GM19351 (cell line): ENCODE measurements around the gene MPC1.
"Not testable (repeated sequence)": the region's sequence is repeated elsewhere in the genome, so short reads cannot be mapped to it uniquely, and the experiment has no call there.

Experiments used
- ATAC-seq: cut with Tn5 transposase; IDR thresholded peaks from one replicate; pipeline ENCODE4 v1.9.1; 2021; ENCODE audit warnings: mild to moderate bottlenecking, moderate library complexity; ENCODE audit not compliant: unreplicated experiment

Gene MPC1

GRCh38 chr6:166348305-166348949, 34.3 kb downstream of the MPC1 start:
- ATAC-seq, result no peak

- ATAC-seq, result no peak
Observed at GRCh38 chr6:166346965-166347364, 35.8 kb downstream of the MPC1 start.

GRCh38 chr6:166346449-166346848, 36.3 kb downstream of the MPC1 start:
- ATAC-seq, result no peak

DNA sequence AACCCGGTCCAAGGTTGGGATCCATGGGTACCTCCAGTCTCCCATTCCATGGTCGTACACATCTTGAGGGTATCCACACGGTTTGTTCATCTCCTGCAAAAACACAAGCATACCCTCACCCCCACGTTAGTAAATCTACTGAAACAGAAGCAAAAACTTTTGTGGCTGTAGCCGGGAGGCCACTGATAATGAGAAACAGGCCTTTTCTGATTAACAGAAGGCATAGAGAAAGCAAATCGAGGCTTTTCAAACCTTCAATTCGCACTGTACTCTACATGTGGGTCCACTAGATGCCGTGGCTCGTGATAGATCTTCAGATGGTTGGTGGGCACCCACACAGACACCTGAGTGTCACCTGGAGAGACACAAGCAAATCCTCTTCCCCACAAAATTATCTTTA, 37.1 kb downstream of the MPC1 start:
- not testable (repeated sequence) for ATAC-seq

DNA sequence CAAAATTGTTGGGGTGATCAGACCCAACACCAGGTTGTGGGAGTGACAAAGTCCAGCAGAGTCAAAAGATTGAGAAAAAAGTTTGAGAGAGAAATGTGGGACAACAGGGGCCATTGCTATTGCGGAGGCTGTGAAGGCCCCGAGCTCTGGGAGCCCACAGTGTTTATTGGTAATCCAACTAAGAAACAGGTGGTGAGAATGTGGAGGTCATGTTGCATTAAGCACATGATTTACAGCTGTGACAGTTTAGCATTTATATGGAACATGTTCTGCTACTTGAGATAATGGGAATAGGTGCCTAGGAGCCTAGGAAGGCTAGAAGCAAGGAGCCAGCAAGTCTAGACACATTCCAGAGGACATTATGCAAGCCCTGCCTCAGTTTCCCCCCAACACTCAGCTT, 37.8 kb downstream of the MPC1 start:
- ATAC-seq, result not testable (repeated sequence)

DNA sequence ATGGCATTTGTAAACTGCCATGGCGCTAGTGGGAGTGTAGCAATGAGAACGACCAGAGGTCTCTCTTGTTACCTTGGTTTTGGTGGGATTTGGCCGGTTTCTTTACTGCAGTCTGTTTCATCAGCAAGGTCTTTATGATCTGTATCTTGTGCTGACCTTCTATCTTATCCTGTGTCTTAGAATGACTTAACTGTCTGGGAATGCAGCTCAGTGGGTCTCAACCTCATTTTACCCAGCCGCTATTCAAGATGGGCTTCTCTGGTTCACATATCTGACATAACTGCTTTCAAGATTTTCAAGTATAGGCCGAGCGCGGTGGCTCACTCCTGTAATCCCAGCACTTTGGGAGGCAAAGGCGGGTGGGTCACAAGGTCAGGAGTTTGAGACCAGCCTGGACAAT, 38.5 kb downstream of the MPC1 start:
- ATAC-seq, result no peak

DNA sequence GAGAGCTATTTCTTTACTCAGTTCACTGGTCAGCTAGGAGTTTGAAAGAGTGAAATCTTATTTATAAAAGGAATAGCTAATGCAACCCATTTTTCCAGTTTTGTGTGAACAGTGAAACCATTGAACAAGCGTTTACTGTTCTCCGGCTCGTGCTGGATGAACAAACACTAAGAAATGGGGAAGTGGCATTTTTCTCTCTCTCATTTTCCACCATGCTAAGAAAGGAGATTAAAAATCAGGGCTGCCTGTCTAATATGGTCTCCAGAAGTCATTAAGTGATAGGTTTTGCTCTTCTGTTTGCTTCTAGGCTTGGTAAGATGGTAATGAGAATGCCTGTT, 39.6 kb downstream of the MPC1 start:
- peak; percentile 37 for ATAC-seq

DNA sequence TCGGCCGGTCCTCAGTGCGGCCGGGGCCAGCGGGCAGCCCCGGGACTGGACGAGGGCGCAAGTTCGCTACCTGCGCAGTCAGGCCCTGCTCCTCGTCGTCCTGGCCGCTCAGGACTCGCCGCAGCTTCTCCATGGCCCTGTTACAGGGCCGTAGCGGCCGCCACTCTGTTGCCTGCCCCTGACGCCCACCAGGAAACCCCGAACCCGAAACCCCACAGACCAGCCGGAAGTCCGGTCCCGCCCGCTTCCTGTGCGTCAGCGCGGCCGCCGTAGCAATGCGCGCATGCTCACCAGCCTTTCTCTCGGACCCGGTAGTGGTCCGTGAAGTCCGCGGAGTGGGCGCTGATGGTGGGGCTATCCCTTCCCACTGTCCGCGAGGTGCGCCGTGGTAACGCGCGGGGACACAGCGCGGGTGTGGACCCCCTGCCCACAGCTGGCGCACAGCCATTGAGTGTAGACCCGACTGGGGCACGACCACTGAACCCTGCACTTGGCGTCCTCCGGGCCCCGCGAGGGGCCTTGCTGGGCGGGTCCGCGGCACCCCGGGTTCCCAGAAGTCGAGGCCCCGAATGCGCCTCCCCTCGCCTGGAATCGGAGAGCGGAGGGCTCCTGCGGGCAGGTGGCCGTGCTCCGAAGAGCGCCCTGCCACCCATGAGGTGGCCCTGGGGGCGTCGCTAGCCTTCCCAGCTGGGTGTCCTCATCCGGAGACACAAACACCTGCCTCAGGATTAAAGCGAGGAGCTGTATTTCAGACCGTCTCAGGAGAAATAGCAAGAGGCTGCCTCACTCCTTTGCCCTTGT, 40.2 kb downstream of the MPC1 start, which contains the start of gene SFT2D1:
Gene SFT2D1 (minus strand): TSS at position 197 of the 801 bp plus-strand sequence. CDS start 64 bp downstream, at position 133.
- ATAC-seq, result peak; percentile 88

- no peak for ATAC-seq
Observed at GRCh38 chr6:166341977-166342348, 40.8 kb downstream of the MPC1 start.

- no peak for ATAC-seq
Observed at GRCh38 chr6:166341464-166341863, 41.3 kb downstream of the MPC1 start.

- no peak for ATAC-seq
Observed at GRCh38 chr6:166338854-166339253, 43.9 kb downstream of the MPC1 start.

DNA sequence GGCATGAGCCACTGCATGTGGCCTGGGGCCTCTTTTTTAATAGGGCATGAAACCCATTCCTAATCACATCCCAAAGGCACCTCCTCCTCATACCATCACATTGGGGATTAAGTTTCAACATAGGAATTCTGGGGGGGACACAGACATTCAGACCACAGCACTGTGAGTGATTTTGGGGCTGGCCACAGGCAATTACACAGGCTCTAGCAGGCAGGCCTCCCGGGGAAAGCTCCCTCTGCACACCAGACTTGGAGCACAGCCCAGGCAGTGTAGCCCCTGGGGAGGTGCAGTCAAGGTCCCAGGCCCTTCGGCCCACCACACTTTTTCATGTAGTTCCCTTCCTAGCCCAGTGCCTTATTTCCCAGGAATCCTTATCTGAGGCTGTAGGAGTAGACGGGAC, 45.9 kb downstream of the MPC1 start:
- no peak for ATAC-seq

DNA sequence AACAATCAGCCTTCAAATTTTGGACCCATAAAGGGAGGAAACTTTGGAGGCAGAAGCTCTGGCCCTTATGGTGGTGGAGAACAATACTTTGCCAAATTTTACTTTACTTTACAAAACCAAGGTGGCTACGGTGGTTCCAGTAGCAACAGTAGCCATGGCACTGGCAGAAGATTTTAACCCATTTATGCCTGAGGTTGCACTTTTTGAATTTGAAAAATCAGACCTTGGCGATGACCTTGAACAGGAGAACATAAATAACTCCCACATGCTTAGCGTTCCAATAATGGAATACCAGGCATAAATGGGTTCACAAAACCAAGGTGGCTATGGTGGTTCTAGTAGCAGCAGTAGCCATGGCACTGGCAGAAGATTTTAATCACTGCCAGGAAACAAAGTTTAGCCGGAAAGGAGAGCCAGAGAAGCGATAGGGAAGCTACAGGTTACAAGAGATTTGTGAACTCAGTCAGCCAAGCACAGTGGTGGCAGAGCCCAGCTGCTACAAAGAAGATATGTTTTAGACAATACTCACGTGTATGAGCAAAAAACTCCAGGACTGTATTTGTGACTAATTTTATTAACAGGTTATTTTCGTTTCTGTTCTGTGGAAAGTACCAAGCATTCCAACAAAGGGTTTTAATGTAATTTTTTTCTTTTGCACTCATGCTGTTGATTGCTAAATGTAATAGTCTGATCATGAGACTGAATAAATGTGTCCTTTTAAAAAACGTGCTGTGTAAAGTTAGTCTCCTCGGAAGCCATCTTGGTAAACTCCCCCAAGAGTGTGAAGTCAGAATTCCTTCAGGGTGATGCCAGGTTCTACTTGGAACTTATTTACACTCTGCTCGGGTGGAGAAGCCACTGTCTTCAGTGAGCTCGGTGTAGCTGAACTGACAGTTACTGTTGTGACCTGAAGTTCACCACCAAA, 47.1 kb downstream of the MPC1 start:
- peak; percentile 41 for ATAC-seq

GRCh38 chr6:166334878-166335277, 47.9 kb downstream of the MPC1 start:
- ATAC-seq, result no peak

DNA sequence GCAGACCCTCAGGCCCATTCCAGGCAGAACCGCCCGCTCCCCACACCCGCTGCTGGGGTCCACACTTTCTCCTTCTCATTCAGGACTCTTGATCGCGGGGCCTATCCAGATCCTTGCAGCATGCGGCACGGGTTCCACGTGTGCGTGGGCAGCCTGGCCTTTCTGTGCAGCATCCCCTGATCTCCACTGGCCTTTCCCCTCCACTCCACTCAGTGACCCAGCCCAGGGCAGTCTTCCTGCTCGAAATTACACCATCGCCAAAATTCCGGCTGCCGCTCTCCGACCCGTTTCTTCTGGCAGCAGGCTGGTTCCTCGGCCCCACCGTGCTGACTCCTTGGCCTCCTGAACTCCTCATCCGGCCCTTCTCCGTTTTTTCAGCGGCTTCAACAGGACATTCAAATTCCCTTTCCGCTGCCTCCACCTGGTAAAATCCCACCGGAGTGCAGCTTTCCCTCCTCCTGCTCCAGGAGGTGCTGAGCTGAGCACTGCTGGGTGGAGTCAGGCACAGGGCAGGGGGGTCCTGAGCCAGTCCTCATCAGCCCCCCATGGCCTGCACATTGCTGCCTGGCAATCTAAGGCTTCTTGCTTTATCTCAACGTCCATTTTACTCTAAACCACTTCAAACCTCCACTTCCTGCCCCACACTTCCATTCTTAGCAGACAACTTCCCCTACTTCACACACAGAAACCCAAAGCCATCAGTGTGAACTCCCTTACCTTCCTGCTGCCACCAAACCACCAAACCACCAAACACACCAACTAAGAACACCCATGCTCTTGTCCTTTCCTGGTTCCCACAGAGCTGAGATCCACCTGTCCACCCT, 49.4 kb downstream of the MPC1 start:
- ATAC-seq, result peak; percentile 84

GRCh38 chr6:166331503-166332415, 51.0 kb downstream of the MPC1 start:
- no peak for ATAC-seq

DNA sequence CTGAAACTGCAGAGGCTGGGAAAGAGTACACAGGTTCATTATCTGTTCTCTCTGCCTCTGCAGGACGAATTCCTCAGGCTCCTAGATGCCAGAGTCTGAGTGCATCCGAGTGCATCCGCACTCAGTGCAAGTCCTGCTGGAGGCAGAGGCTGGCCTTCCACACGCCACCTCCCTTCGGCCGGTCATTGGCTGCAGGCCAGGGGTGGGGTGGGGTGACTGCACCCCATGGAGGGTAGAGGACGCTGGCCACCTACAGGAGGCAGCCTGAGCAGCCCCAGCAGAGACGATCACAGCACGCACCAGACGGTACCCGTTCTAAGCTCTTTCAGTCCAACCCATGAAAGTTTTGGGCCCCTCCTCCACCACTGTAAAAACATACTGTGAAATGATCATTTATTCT, 52.1 kb downstream of the MPC1 start:
- no peak for ATAC-seq

DNA sequence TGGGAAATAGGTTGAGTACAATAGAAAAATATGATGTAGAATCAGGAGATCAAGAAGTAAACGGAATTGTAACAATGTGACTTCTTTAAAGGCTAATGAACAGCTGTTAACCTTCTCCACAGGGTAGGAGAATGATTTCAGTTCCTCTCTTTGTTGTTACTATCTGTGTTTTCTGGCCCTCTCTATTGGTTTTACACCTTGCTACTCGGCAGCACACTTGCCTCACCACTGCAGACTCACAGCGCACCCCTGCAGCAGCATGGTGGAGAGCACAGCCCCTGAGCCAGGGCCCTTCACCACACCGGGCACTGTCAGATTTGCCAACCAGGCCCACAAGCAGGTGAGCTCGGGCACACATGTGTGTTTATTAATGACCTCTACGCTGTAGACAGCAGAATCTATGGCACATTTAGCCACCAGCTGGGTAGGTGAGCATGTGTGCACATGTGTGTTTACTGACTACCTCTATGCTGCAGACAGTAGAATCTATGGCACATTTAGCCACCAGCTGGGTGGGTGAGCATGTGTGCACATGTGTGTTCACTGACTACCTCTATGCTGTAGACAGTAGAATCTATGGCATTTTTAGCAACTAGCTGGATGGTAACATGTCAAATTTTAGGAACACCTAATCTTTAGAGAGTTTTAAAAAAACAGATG, 57.2 kb downstream of the MPC1 start:
- ATAC-seq, result peak; percentile 87

- ATAC-seq, result no peak
Observed at GRCh38 chr6:166323395-166323794, 59.3 kb downstream of the MPC1 start.
